Measurements from ENCODE around the gene RHOBTB1. TPM values are rescaled to one million over a fixed set of nuclear protein-coding genes. Genes with fewer than 3 reads are reported as not detected.

The RHOBTB1 gene
- total and polyA plus RNA-seq, 9 of the 15 experiments (the other 6 are each of a cell fraction or from before 2014, with no cell fraction given): 1.7 to 11.7 (median 9.3) TPM

GRCh38 chr10:60979667-60980104 lies 35.7 kb upstream of the RHOBTB1 start (continued):
- peak; percentile 53; the same call in 1 of the 2 replicates for TF ChIP-seq NR2C1 (IDR thresholded peaks at IDR 0.05)
- peak; percentile 77 for TF ChIP-seq NR2C1 (tag; IDR thresholded peaks at IDR 0.05)
- TF ChIP-seq ZNF175 (CRISPR knock-in tag; IDR thresholded peaks at IDR 0.05; ENCODE audit: low read depth): peak; percentile 57; the same call in 1 of the 2 replicates
- no peak for TF ChIP-seq CTBP1 (IDR thresholded peaks at IDR 0.05; ENCODE audit: borderline replicate concordance)
- no peak; the same call in 1 of the 2 replicates for TF ChIP-seq TAL1 (IDR thresholded peaks at IDR 0.05)
- TF ChIP-seq NFYB (IDR thresholded peaks at IDR 0.05; ENCODE audit: extremely low read depth, insufficient read length): no peak
- no peak for TF ChIP-seq CBX1 (IDR thresholded peaks at IDR 0.05; ENCODE audit: low read depth)
- TF ChIP-seq RFX1 (IDR thresholded peaks at IDR 0.05): no peak
- TF ChIP-seq KAT2B (IDR thresholded peaks at IDR 0.05; ENCODE audit: low read depth, low read length): no peak
- no peak for TF ChIP-seq SIN3A (IDR thresholded peaks at IDR 0.05; ENCODE audit: borderline replicate concordance in 2 of 2, control insufficient read depth in 1 of 2, low read depth in 2 of 2, low read length in 2 of 2)
- TF ChIP-seq THRA (IDR thresholded peaks at IDR 0.05): no peak
- TF ChIP-seq EZH2 (IDR thresholded peaks at IDR 0.05; ENCODE audit: borderline replicate concordance, low read depth, low read length): no peak
- TF ChIP-seq TAF9B (IDR thresholded peaks at IDR 0.05; ENCODE audit: partially characterized antibody): peak; percentile 24
- TF ChIP-seq NFXL1 (CRISPR knock-in tag; IDR thresholded peaks at IDR 0.05): no peak
- no peak for TF ChIP-seq SIRT6 (IDR thresholded peaks at IDR 0.05; ENCODE audit: low read depth, low read length)
- TF ChIP-seq NRF1 (conservative IDR thresholded peaks at IDR 0.05 in 1 of 2, IDR thresholded peaks at IDR 0.05 in 1 of 2): no peak
- no peak for TF ChIP-seq EP300 (IDR thresholded peaks at IDR 0.05; ENCODE audit: low read length)
- TF ChIP-seq, protein P1, sequence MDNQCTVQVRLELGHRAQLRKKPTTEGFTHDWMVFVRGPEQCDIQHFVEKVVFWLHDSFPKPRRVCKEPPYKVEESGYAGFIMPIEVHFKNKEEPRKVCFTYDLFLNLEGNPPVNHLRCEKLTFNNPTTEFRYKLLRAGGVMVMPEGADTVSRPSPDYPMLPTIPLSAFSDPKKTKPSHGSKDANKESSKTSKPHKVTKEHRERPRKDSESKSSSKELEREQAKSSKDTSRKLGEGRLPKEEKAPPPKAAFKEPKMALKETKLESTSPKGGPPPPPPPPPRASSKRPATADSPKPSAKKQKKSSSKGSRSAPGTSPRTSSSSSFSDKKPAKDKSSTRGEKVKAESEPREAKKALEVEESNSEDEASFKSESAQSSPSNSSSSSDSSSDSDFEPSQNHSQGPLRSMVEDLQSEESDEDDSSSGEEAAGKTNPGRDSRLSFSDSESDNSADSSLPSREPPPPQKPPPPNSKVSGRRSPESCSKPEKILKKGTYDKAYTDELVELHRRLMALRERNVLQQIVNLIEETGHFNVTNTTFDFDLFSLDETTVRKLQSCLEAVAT (IDR thresholded peaks at IDR 0.05): peak in 1 of 2 experiments; percentile 12; a peak in 1 of 4 replicates
- no peak for TF ChIP-seq ZNF133 (CRISPR knock-in tag; IDR thresholded peaks at IDR 0.05)
- TF ChIP-seq MAZ (CRISPR knock-in tag; conservative IDR thresholded peaks at IDR 0.05 in 1 of 2, IDR thresholded peaks at IDR 0.05 in 1 of 2): no peak
- TF ChIP-seq TCFL5 (CRISPR knock-in tag; conservative IDR thresholded peaks at IDR 0.05): no peak
- TF ChIP-seq NFRKB (IDR thresholded peaks at IDR 0.05; ENCODE audit: low read depth): peak; percentile 78
- TF ChIP-seq TRIM24 (IDR thresholded peaks at IDR 0.05): peak in 1 of 2 experiments; percentile 52; a peak in 1 of 4 replicates
- no peak for TF ChIP-seq ZNF445 (CRISPR knock-in tag; IDR thresholded peaks at IDR 0.05; ENCODE audit: low read depth)
- TF ChIP-seq SETDB1 (IDR thresholded peaks at IDR 0.05; ENCODE audit: low read length): no peak
- peak; percentile 77; the same call in 1 of the 2 replicates for TF ChIP-seq DMBX1 (CRISPR knock-in tag; IDR thresholded peaks at IDR 0.05; ENCODE audit: borderline replicate concordance)
- no peak for TF ChIP-seq BDP1 (IDR thresholded peaks at IDR 0.05; ENCODE audit: insufficient read depth, insufficient read length)
- TF ChIP-seq, protein P2, sequence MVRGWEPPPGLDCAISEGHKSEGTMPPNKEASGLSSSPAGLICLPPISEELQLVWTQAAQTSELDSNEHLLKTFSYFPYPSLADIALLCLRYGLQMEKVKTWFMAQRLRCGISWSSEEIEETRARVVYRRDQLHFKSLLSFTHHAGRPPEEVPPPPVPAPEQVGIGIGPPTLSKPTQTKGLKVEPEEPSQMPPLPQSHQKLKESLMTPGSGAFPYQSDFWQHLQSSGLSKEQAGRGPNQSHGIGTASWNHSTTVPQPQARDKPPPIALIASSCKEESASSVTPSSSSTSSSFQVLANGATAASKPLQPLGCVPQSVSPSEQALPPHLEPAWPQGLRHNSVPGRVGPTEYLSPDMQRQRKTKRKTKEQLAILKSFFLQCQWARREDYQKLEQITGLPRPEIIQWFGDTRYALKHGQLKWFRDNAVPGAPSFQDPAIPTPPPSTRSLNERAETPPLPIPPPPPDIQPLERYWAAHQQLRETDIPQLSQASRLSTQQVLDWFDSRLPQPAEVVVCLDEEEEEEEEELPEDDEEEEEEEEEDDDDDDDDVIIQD (CRISPR knock-in tag; IDR thresholded peaks at IDR 0.05): no peak

Measured in K562 (cell line).